Activated T-cell treated with anti-CD3 and anti-CD28 coated beads for 24 hours (primary cell): ENCODE data around the gene ASB18.

Source experiments
- DNase-seq: peaks from one replicate; pipeline ENCODE4 v3.0.0-alpha.2; 2020; ENCODE audit warnings: low read depth

The ASB18 gene

DNA sequence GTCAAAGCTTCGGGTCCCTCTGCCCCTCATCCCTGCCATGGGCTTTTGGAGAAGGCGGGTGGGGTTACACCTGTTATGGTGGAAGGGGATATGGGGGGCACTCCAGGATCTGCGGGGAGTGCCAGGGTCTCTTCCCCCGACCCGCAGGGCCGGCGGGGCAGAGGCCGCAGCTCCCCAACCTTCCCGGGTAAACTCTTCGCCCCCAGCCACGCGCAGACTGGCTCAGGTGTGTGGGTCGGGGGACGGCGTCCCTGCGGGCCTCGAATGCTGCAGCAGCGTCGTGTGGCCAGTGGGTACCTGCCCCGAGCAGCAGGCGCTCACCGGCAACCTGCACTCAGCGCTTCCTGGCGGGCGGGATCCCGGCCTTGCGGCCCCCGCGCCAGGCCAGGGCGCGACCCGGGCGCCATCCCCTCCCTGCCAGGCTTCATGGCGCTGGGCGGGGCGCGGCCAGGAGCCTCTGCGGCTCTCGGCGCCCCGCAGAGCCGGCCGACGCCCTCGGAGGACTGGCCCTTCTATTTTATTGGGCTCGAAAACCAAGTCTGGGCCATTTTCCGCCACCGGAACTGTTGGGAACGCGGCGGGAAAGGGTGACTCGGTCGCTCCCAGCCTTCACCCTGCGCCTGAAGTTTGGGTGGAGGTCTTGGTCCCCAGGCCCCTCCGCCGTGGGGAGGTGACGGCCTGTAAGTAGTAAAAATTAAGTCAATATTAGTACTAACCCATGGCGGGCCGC lies 100.6 kb downstream of the ASB18 start:
- no peak for DNase-seq

DNA sequence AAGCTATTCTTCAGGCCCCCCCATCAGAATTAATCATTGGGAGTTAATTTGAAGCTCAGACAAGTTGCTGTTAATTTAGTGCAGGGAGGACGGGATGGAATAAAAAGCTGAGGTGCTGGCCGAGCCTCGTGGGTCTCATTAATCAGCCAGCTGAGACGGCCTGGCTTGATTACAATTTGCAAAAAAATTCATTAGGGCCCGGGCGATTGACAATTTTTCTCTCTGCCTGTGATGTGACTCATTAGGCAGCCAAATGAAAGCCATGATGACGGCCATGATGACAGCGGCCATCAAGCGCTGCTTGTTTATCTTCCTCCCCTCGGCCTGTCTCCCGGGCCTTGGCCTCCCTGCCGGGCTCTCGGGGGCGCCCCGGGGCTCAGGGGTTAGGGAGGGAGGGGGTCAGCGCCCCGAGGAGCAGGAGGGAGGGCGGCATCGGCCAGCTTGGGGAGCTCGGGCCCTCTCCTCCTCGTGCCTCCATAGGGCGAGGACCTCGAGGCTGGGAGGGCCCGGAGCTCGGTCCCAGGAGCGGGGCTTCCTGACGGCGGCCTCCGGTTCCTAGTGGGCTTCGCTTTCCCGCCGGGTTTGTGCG lies 101.2 kb downstream of the ASB18 start:
- DNase-seq: no peak

DNA sequence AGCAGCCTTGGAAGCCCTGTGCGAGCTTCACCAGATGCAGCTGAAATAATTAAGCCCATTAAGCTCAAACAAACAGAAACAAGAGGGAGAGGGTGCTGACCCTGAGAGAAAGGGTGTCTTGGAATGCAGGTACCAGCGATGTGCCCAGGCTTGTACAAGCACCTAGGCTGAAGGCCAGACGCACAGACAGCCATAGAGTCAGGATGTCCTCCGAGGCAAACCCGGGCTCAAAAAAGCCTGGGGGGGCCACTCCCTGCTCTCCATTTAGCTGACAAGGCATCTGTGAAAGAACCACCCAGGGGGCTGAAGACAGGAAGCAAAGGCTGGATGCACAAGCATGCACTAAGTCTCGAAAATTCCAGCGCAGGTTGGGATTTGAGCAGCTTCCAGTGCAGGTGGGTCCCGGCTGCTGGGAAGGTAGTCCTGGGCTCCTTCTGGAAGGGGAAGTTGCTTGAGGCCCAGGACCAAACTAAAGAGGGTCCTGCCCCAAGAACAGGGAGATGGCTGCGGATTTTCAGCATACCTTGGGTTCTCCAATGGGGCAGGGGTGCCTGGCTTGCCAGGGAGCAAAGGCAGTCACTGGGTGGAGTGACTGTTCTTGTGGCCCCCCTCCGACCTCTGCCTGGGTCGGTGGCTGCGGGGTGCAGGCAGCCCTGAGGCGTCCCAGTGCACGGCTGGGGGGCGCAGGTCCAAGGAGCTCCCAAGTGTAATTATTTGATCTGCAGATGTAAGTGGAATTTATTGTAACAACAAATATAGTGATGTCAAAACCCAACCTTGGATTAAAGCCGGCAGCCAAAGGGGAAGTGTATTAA lies 102.0 kb downstream of the ASB18 start:
- DNase-seq: no peak

DNA sequence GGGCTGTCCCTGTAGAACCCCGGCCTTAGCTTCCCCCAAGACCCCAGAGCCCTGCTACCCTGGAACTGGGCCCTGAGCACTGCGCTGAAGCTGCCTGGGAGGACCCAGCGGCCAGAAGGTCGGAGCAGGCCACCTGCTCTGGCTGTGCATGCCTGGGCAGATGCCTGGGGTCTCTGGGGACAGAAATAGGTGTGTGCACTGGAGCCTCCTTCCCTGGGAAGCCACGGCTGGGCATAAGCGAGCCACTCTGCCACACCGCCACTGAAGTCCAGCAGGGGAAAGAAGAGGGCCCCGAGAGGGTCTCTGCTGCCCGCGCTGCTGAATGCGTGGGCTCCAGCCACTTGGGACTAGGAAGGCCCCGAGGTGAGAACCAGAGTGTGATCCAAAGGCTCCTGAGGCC lies 102.7 kb downstream of the ASB18 start:
- DNase-seq: no peak

DNA sequence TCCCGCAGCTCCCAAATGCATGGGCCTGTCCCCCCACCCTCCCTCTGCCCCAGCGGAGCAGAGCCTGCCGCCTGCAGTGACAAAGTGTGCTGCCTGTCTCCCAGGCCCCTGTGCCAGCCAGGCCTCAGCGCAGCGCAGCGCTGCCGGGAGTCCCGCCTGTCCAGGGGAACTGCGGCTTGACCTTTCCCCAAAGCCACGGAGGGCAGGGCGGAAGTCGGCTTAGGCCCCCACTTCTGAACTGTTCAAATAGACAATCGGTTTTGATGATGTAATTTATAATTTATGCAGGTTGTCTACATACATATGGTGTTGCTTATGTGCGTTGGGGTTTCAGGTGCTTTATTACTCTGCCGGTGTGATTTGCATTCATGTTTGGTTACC lies 103.1 kb downstream of the ASB18 start:
- no peak for DNase-seq

DNA sequence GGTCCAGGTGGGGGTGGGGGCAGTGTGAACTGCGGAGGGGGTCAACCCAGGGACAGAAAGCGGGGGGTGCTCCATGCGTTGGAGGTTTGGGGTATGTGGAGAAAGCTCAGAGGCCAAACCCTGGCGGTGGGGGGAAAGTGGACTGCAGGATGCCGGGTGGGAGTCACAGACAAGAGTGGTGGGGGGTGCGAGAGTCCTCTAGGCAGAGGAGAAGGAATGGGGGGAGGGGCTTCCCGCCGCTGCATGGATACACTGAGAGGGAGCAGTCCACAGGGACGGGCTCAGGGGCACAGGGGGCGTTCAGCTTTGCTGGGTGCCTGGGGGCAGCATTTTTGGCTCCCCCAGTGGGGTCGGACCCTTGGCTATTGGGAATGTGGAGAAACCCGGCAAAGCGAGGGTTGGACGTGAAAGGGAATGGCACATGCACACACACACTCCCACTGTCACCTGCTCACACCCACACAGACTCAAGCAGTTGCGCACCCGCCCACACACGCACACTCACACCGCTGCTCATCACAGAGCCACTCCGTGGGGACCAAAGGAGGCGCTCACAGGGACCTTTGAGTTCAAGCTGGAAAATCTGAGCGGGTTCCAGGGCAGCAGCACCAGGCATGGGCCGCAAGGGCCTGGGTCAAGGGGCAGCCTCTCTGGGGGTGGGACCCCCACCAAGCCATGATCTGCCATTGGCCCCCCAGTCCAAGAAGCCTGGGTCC lies 103.7 kb downstream of the ASB18 start:
- DNase-seq: no peak

DNA sequence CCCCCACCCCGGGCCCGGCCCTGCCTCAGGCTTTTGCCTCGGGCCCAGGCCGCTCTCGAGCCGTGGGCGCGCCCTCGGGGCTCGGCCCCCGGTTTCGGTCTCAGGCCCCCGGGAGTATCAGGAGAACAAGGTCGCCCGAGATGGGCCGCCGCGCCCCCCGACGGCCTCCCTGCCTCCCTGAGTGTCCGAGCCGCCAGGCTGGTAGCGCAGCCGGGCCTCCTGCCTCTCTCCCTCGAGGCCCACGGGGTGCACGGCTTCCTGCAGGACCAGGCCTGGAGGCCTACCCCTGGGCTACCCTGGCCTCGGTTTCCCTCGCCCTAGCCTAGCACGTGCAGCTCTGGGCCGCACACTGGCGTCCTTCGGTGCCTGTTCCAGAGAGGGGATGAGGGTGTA lies 104.4 kb downstream of the ASB18 start:
- DNase-seq: no peak

DNA sequence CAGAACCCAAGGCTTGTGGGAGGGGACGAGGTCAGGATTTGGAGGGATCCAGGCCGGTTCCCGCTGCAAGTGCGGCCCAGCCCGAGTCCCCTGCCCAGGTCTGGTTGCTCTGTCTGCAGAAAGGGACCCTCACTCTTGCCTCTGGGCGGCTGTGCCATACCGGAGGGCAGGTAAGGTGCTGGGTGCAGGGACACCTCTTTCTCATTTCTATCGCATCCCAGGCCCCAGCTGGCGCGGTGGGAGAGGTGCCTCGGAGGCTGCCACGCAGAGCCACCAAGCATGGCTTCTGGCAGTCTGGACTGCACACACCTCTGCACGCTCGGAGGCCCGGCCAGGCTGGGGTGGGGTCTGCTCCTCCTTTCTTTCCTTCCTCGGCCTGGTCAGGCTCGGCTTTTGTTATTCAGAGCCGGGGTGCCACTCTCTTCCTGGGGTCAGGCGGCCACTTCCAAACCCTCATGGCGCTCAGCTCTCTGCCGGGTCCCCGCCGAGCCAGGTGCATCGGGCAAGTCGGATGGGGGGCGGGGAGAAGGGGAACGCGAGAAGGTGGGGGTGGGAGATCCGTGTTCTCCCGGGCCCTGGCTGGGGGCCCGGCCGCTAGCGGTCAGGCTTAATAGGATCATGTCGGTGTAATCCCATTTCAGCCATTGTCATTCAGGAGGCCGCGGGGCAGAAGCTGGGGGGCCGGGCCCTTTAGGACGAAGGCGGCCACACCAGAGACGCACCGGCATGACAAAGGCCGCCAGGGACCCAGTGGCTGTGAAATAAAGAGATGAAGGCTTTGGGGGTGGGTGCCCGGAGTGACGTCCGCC lies 105.0 kb downstream of the ASB18 start:
- DNase-seq: no peak

DNA sequence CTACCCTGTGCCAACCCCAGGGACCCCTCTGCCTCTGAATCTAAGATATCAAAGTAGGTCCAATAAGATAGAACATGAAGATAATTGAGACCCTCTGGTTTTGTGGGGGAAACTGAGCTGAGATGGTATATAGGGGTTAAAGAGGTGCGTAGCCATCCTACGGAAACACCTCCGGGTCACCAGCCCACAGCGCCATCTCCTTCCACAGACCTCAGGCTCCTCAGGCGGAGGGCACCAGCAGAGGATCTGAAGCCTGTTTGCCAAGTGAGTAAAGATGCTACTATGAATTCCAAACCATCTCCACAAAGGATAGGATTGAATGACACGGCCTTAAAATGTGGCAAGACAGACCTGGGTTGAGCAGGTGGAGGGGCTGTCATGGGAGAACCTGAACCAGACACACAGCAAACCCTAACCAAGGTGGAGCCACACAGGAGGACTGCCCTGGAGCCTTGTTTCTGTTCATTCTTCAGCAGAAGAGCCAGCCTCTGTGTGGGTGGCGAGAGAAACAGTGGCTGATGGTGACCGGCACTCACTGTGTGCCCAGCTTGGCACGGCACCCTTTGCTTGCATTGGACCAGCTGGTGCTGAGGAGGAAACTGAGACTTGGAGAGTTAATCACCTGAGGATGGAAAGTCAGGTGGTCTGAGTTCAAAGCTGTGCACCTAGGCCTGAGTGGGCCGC lies 106.2 kb downstream of the ASB18 start:
- DNase-seq: no peak

DNA sequence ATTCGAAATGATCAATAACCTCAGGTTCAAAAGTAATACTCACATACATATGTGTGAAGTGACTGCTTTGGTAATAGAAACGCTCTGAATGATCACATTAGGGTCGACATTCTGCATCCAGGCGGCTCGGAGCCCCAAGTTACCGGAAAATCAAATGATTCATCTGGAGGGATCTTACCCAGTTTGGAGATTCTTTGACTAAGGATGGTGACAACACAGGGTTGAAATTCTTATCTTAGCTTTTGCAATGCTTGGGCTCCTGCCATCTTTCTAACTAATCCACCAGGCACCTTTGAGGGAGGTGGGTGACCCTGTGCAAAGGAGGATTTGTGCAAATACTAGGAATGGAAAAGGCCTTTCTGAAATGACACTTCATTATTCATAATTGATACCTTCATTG lies 106.8 kb downstream of the ASB18 start:
- no peak for DNase-seq

DNA sequence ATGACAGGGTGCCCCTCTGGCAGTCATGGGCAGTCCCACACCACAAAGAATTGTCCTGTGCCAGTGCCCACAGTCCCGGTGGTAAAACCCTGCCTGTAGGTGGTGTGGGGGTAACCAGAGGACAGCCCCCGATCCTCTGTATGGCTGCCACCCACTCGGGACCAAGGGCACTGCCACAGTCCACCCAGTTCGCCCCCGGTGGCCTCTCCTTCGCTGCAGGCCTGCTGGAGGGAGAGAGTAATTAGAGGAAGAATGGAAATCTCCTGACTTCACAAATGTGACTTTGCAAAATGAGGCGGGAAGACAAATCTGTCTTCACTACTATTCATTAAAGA lies 107.4 kb downstream of the ASB18 start:
- DNase-seq: no peak

DNA sequence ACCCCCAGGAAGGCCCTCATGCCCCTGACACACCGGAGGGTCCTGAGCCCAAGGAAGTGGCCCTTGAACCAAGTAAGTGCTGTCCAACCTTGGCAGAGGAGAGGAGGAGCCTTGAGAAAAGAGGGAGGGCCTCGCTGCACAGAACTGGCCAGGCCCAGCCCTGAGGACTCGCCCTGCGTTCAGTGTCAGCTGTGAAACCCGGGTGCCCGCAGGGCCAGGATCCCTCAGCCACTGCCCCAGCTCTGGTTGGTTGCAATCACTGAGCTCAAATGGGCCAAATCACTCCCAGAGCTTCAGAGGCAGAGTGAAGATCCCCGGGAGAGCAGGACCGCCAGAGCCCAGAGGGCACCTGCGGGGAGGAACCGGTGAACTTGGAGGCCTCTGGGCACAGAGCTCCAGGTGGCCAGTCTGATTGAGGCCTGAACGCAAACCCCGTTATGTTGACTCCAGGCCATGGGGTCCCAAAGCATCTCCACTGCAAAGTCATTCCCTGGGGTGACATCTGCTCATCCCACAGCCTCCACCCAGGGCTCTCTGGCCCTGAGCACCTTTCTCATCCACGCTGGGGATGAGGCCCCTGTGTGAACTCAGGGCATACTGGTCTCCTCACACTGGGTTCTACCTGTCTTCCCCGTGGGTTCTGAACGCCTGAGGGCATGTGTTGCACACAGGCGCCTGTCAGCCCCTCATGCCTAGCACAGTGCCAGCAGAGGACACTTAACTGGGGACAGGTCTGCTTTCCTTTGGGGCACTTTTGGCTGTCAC lies 107.9 kb downstream of the ASB18 start:
- DNase-seq: no peak

DNA sequence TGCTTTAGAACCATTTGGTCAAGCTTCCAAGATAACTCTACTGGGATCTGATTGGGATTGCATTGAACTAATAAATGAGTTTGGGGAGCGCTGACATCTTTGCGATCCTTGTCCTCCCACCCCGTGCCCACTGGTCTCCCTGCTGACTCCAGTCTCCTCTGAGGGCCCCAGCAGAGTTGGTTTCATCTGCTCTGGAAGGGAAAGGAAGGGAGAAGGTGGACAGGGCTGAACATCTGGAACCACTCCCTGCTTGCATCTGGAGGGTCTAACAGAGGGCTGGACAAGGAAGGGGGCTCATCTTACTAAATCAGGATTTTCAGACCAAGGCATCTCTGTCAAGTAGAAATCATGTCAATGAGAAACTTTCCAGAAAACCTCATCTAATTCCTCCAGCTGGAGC lies 108.8 kb downstream of the ASB18 start:
- DNase-seq: no peak

DNA sequence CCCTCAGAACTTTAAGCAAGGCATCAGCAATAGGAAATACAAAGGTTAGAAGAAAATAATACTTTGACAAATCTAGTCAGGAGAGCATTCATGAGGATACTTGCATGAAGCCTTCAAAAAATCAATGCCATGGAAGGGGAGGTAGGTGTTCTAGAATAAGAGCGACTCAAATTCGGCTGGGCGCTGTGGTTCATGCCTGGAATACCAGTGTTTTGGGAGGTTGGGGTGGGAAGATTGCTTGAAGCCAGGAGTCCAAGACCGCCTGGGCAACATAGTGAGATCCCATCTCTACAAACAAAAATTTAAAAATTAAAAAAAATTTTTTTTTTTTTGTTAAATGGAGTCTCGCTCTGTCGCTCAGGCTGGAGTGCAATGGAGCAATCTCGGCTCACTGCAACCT lies 117.8 kb downstream of the ASB18 start:
- DNase-seq: no peak

DNA sequence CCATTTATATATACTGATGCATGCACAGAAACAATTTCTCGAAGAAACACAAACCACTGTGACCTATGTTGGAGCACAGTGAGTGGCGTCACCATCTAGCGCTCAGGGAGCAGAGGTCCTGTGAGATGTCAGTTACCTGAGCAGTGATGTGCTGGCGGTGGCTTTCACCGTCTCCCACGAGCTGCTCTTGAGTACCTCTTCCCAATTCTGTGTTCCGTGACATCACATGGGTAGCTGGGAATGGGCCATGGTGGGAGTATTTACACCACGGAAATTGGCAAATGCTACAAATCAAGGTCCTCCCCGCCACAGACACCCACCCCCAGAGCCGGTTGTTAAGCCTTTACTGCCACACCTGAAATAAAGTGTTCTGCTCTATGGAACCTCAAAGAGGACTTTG lies 120.4 kb downstream of the ASB18 start:
- no peak for DNase-seq
